Keratinocyte (primary cell): Measurements from ENCODE around the gene CHIA. TPM values are rescaled to one million over a fixed set of nuclear protein-coding genes. Genes with fewer than 3 reads are reported as not detected.

Source experiments
- DNase-seq: peaks from one replicate; pipeline ENCODE4 v3.0.0-alpha.2; 2011; ENCODE audit warnings: low read depth, missing footprints, low spot score
- FAIRE-seq: peaks from 2 replicates; lab custom pipeline; 2011; peaks lifted over from hg19 to GRCh38; lab: Jason Lieb, UNC
- H2AFZ ChIP-seq: 2 replicates; pipeline ENCODE4 v1.6.0; 2012; ENCODE audit warnings: low read length, control low read depth, inconsistent platforms; ENCODE audit not compliant: control insufficient read depth
- H3K27ac ChIP-seq: 2 replicates; pipeline ENCODE4 v1.5.1; 2011; ENCODE audit warnings: low read length; ENCODE audit not compliant: control insufficient read depth, insufficient read depth
- H3K27me3 ChIP-seq: 3 replicates; pipeline ENCODE4 v1.6.0; 2011; ENCODE audit warnings: low read length; ENCODE audit not compliant: control insufficient read depth, insufficient read depth; ENCODE audit errors: extremely low read depth
- H3K36me3 ChIP-seq, 2 experiments: 2 replicates in 1 of 2; 3 replicates in 1 of 2; pipeline ENCODE4 v1.5.1; 2011; ENCODE audit warnings: low read length in 2 of 2, mild to moderate bottlenecking in 1 of 2; ENCODE audit not compliant: control insufficient read depth in 2 of 2, insufficient read depth in 2 of 2; ENCODE audit errors: extremely low read depth in 1 of 2
- H3K4me1 ChIP-seq: 3 replicates; pipeline ENCODE4 v1.5.1; 2011; ENCODE audit warnings: low read length; ENCODE audit not compliant: control insufficient read depth, insufficient read depth; ENCODE audit errors: extremely low read depth
- H3K4me2 ChIP-seq: 3 replicates; pipeline ENCODE4 v1.6.0; 2011; ENCODE audit warnings: low read depth, low read length; ENCODE audit not compliant: control insufficient read depth, insufficient read depth; ENCODE audit errors: extremely low read depth
- H3K4me3 ChIP-seq, 3 experiments: fragments of 200-600 bp in 1 of 3; sonication (generic) in 1 of 3; 2 replicates in 2 of 3; 3 replicates in 1 of 3; pipeline ENCODE4 v1.5.1; 2011 to 2016; ENCODE audit warnings: low read length in 3 of 3, mild to moderate bottlenecking in 3 of 3, control low read depth in 2 of 3, inconsistent platforms in 1 of 3, low read depth in 1 of 3, mixed read lengths in 1 of 3, mixed run types in 1 of 3, moderate library complexity in 1 of 3; ENCODE audit not compliant: control insufficient read depth in 2 of 3, insufficient read depth in 2 of 3; ENCODE audit errors: extremely low read depth in 1 of 3
- H3K79me2 ChIP-seq: 2 replicates; pipeline ENCODE4 v1.6.0; 2012; ENCODE audit warnings: low read length; ENCODE audit not compliant: control insufficient read depth, insufficient read depth
- H3K9ac ChIP-seq: 3 replicates; pipeline ENCODE4 v1.6.0; 2011; ENCODE audit warnings: low read length; ENCODE audit not compliant: control insufficient read depth, insufficient read depth; ENCODE audit errors: extremely low read depth
- H3K9me1 ChIP-seq: 3 replicates; pipeline ENCODE4 v1.6.0; 2011; ENCODE audit warnings: low read length; ENCODE audit not compliant: control insufficient read depth, insufficient read depth; ENCODE audit errors: extremely low read depth
- H3K9me3 ChIP-seq: 2 replicates; pipeline ENCODE4 v1.5.1; 2012; ENCODE audit warnings: low read depth, low read length; ENCODE audit not compliant: control insufficient read depth
- H4K20me1 ChIP-seq: 3 replicates; pipeline ENCODE4 v1.6.0; 2011; ENCODE audit warnings: low read length; ENCODE audit not compliant: control insufficient read depth, insufficient read depth; ENCODE audit errors: extremely low read depth
- CTCF ChIP-seq, 3 experiments: IDR thresholded peaks in 1 of 3; conservative IDR thresholded peaks in 1 of 3; optimal IDR thresholded peaks in 1 of 3; 2 replicates in 2 of 3; 3 replicates in 1 of 3; pipeline versions ENCODE3 to v1.5.1; 2011; ENCODE audit warnings: low read length in 3 of 3, mild to moderate bottlenecking in 3 of 3, moderate library complexity in 2 of 3, control low read depth in 1 of 3, inconsistent platforms in 1 of 3; ENCODE audit not compliant: insufficient read depth in 2 of 3; ENCODE audit errors: extremely low read depth in 1 of 3
- EZH2 ChIP-seq: IDR thresholded peaks from one replicate; pipeline ENCODE4 v1.6.1; 2012; ENCODE audit warnings: inconsistent platforms, mild to moderate bottlenecking, low read length, moderate library complexity
- dilution Hi-C: fragments of 300-500 bp; cut with MboI; formaldehyde crosslinking; loops from one replicate; pipeline ENCODE4 v1.7.0; 2020; ENCODE audit warnings: low sequenced_read_pairs; ENCODE audit not compliant: extremely low pct_ligation_motif_present
- polyA plus RNA-seq, 5 experiments: library from polyadenylated mRNA; depleted of rRNA in 3 of 5; stranded (reverse) in 3 of 5; stranded (forward) in 1 of 5; unstranded in 1 of 5; fragments of >200 nt; gene quantifications; 1 replicate in 1 of 5; 2 replicates in 3 of 5; 3 replicates in 1 of 5; pipeline versions ENCODE4 v1.2.1 to v1.2.3, GENCODE V29; 2011 to 2012; ENCODE audit warnings: missing spikeins in 2 of 5, low read depth in 1 of 5, low replicate concordance in 1 of 5

CHIA gene
- polyA plus RNA-seq, 1 donor (not counting 4 experiments of a cell fraction or from before 2014, with no cell fraction given): not detected

- FAIRE-seq: no peak
Observed at GRCh38 chr1:111302374-111302773, 11.7 kb downstream of the CHIA start.

GRCh38 chr1:111309690-111310089 lies 19.0 kb downstream of the CHIA start:
- Histone ChIP-seq H3K27me3 (peaks cover 22% of the 10 kb centered on the region), H3K27ac (no peak overlapping the region), H3K4me2 (no peak overlapping the region), H4K20me1 (no peaks in the 10 kb centered on the region), H3K9ac (no peak overlapping the region), H3K4me1 (no peaks in the 10 kb centered on the region), H2AFZ (no peak overlapping the region), H3K4me3 (no peak overlapping the region), H3K9me3 (no peaks in the 10 kb centered on the region), H3K9me1 (no peaks in the 10 kb centered on the region), H3K79me2 (no peaks in the 10 kb centered on the region), H3K36me3 (no peaks in the 10 kb centered on the region)
- DNase-seq (no peak), FAIRE-seq (no peak)
- TF ChIP-seq CTCF (optimal IDR thresholded peaks at IDR 0.05 in 1 of 3, IDR thresholded peaks at IDR 0.05 in 1 of 3, conservative IDR thresholded peaks at IDR 0.05 in 1 of 3; ENCODE audit: extremely low read depth in 1 of 3, insufficient read depth in 2 of 3, low read length in 3 of 3) (no peak), EZH2 (no peak)
- dilution Hi-C loops: no loop called here

More at GRCh38 chr1:111302374-111302773, 11.7 kb downstream of the CHIA start:
- no peaks in the 10 kb centered on the region for H3K4me1 ChIP-seq
- H4K20me1 ChIP-seq: no peaks in the 10 kb centered on the region
- no peak overlapping the region for H3K9ac ChIP-seq
- dilution Hi-C loops: no loop called here
- H3K9me3 ChIP-seq: no peaks in the 10 kb centered on the region
- TF ChIP-seq CTCF (optimal IDR thresholded peaks at IDR 0.05 in 1 of 3, IDR thresholded peaks at IDR 0.05 in 1 of 3, conservative IDR thresholded peaks at IDR 0.05 in 1 of 3; ENCODE audit: extremely low read depth in 1 of 3, insufficient read depth in 2 of 3, low read length in 3 of 3) (no peak), EZH2 (no peak)
- no peaks in the 10 kb centered on the region for H3K79me2 ChIP-seq
- H3K27me3 ChIP-seq: peaks cover 16% of the 10 kb centered on the region
- no peak overlapping the region for H3K4me3 ChIP-seq
- no peaks in the 10 kb centered on the region for H3K36me3 ChIP-seq
- H3K4me2 ChIP-seq: no peak overlapping the region
- no peak overlapping the region for H3K27ac ChIP-seq
- no peaks in the 10 kb centered on the region for H3K9me1 ChIP-seq
- H2AFZ ChIP-seq: no peak overlapping the region
- DNase-seq: no peak
